ENCODE data around the gene RRAGB.
"Not testable (repeated sequence)": the region's sequence is repeated elsewhere in the genome, so short reads cannot be mapped to it uniquely, and the experiment has no call there.

The RRAGB gene

GRCh38 chrX:55774419-55774818 is 56.9 kb downstream of the RRAGB start:
- DNase-seq = not testable (repeated sequence)

- no peak for DNase-seq
These were observed 60.0 kb downstream of the RRAGB start for GRCh38 chrX:55777596-55777995.

GRCh38 chrX:55778322-55778721 is 60.8 kb downstream of the RRAGB start:
- no peak for DNase-seq

- no peak for DNase-seq
These were observed 66.2 kb downstream of the RRAGB start for GRCh38 chrX:55783723-55784122.

GRCh38 chrX:55787063-55787462 is 69.5 kb downstream of the RRAGB start:
- DNase-seq = no peak

- no peak for DNase-seq
These were observed 70.2 kb downstream of the RRAGB start for GRCh38 chrX:55787727-55788126.

GRCh38 chrX:55794405-55794804 is 76.9 kb downstream of the RRAGB start:
- no peak for DNase-seq

GRCh38 chrX:55796496-55796895 is 78.9 kb downstream of the RRAGB start:
- DNase-seq = no peak

GRCh38 chrX:55801811-55802210 is 84.3 kb downstream of the RRAGB start:
- DNase-seq = no peak
